ENCODE data around the gene GOLGA6B. TPM values are rescaled to one million over a fixed set of nuclear protein-coding genes. Genes with fewer than 3 reads are reported as not detected.

GOLGA6B gene
- total and polyA plus RNA-seq, 2 of the 13 experiments (the other 11 are each of a cell fraction or from before 2014, with no cell fraction given), result 0.04 TPM; not detected in 1

GRCh38 chr15:72685301-72685924 lies 30.9 kb downstream of the GOLGA6B start (continued):
- no peak for TF ChIP-seq NFIC (IDR thresholded peaks at IDR 0.05; ENCODE audit: low read length)
- TF ChIP-seq EED (CRISPR knock-in tag; IDR thresholded peaks at IDR 0.05), result no peak
- no peak for TF ChIP-seq TAF15 (IDR thresholded peaks at IDR 0.05; ENCODE audit: low read depth, low read length, poor library complexity, severe bottlenecking)
- TF ChIP-seq, protein P1, sequence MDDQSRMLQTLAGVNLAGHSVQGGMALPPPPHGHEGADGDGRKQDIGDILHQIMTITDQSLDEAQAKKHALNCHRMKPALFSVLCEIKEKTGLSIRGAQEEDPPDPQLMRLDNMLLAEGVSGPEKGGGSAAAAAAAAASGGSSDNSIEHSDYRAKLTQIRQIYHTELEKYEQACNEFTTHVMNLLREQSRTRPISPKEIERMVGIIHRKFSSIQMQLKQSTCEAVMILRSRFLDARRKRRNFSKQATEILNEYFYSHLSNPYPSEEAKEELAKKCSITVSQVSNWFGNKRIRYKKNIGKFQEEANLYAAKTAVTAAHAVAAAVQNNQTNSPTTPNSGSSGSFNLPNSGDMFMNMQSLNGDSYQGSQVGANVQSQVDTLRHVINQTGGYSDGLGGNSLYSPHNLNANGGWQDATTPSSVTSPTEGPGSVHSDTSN (CRISPR knock-in tag; IDR thresholded peaks at IDR 0.05; ENCODE audit: borderline replicate concordance), result no peak
- no peak for TF ChIP-seq SIN3B (IDR thresholded peaks at IDR 0.05; ENCODE audit: low read length)
- TF ChIP-seq YEATS4 (CRISPR knock-in tag; IDR thresholded peaks at IDR 0.05; ENCODE audit: borderline replicate concordance), result no peak
- TF ChIP-seq, protein P2, sequence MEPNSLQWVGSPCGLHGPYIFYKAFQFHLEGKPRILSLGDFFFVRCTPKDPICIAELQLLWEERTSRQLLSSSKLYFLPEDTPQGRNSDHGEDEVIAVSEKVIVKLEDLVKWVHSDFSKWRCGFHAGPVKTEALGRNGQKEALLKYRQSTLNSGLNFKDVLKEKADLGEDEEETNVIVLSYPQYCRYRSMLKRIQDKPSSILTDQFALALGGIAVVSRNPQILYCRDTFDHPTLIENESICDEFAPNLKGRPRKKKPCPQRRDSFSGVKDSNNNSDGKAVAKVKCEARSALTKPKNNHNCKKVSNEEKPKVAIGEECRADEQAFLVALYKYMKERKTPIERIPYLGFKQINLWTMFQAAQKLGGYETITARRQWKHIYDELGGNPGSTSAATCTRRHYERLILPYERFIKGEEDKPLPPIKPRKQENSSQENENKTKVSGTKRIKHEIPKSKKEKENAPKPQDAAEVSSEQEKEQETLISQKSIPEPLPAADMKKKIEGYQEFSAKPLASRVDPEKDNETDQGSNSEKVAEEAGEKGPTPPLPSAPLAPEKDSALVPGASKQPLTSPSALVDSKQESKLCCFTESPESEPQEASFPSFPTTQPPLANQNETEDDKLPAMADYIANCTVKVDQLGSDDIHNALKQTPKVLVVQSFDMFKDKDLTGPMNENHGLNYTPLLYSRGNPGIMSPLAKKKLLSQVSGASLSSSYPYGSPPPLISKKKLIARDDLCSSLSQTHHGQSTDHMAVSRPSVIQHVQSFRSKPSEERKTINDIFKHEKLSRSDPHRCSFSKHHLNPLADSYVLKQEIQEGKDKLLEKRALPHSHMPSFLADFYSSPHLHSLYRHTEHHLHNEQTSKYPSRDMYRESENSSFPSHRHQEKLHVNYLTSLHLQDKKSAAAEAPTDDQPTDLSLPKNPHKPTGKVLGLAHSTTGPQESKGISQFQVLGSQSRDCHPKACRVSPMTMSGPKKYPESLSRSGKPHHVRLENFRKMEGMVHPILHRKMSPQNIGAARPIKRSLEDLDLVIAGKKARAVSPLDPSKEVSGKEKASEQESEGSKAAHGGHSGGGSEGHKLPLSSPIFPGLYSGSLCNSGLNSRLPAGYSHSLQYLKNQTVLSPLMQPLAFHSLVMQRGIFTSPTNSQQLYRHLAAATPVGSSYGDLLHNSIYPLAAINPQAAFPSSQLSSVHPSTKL (CRISPR knock-in tag; IDR thresholded peaks at IDR 0.05), result no peak
- no peak for TF ChIP-seq REST (IDR thresholded peaks at IDR 0.05; ENCODE audit: borderline replicate concordance in 1 of 2, low read depth in 1 of 2, low read length in 2 of 2)
- TF ChIP-seq RBM39 (IDR thresholded peaks at IDR 0.05; ENCODE audit: low read depth, low read length, poor library complexity, severe bottlenecking), result no peak
- no peak for TF ChIP-seq KDM5A (IDR thresholded peaks at IDR 0.05; ENCODE audit: borderline replicate concordance, low read length)

Measured in HepG2 (cell line).